ENCODE data around the gene TRRAP. TPM values are rescaled to one million over a fixed set of nuclear protein-coding genes. Genes with fewer than 3 reads are reported as not detected.

TRRAP gene
- total and polyA plus RNA-seq, 2 experiments from 2014 or later: 14.9 to 58.7 TPM

- no peak for ATAC-seq
- Mint-ChIP-seq H3K36me3 (ENCODE audit: low read depth) (peaks cover 75% of the 10 kb centered on the region), H3K27ac (no peak overlapping the region), H3K4me3 (no peak overlapping the region), H3K27me3 (ENCODE audit: insufficient read depth, low read depth, poor library complexity) (no peaks in the 10 kb centered on the region), H3K9me3 (no peaks in the 10 kb centered on the region), H3K4me1 (no peaks in the 10 kb centered on the region)
- Histone ChIP-seq H2AFZ (no peak overlapping the region), H3F3A (replicated peaks; ENCODE audit: low read depth) (no peaks in the 10 kb centered on the region), H4K20me1 (replicated peaks; ENCODE audit: insufficient read depth) (peaks cover 5% of the 10 kb centered on the region; the same call in 1 of the 2 replicates), H3K4me1 (ENCODE audit: insufficient read depth) (no peaks in the 10 kb centered on the region), H3K4me3 (no peak overlapping the region), H3K79me2 (replicated peaks; ENCODE audit: insufficient read depth) (no peaks in the 10 kb centered on the region), H3K9me2 (ENCODE audit: insufficient read depth) (no peaks in the 10 kb centered on the region), H3K27ac (ENCODE audit: low read depth) (no peak overlapping the region), H3K36me3 (ENCODE audit: insufficient read depth) (peaks cover 68% of the 10 kb centered on the region), H3K4me2 (no peak overlapping the region), H3K27me3 (ENCODE audit: insufficient read depth) (no peaks in the 10 kb centered on the region)
- TF ChIP-seq STAT1 (IDR thresholded peaks at IDR 0.05; ENCODE audit: unreplicated experiment) (no peak), NANOG (IDR thresholded peaks at IDR 0.05; ENCODE audit: borderline replicate concordance) (no peak), EZH2phosphoT487 (IDR thresholded peaks at IDR 0.05; ENCODE audit: unreplicated experiment) (no peak), ZNF114 (CRISPR knock-in tag; IDR thresholded peaks at IDR 0.05) (no peak), CTCF (conservative IDR thresholded peaks at IDR 0.05; ENCODE audit: low read depth in 2 of 2) (no peak), EZH2 (IDR thresholded peaks at IDR 0.05; ENCODE audit: low read depth, unreplicated experiment) (no peak), ZNF462 (CRISPR knock-in tag; IDR thresholded peaks at IDR 0.05) (no peak), REST (IDR thresholded peaks at IDR 0.05; ENCODE audit: unreplicated experiment) (no peak), CREB1 (CRISPR knock-in tag; IDR thresholded peaks at IDR 0.05; ENCODE audit: low read depth) (no peak), ETS1 (IDR thresholded peaks at IDR 0.05) (no peak), ZNF331 (CRISPR knock-in tag; IDR thresholded peaks at IDR 0.05; ENCODE audit: low read depth) (no peak), JUNB (IDR thresholded peaks at IDR 0.05; ENCODE audit: unreplicated experiment) (no peak), POLR2AphosphoS5 (IDR thresholded peaks at IDR 0.05; ENCODE audit: low read depth) (no peak)
- no peak for DNase-seq (ENCODE audit: low spot score)
Observed at GRCh38 chr7:98935811-98936210, 57.5 kb downstream of the TRRAP start.

All from GM23338 (cell line).